Activated CD4-positive, alpha-beta T cell treated with anti-CD3 and anti-CD28 coated beads, Interleukin-2, Interleukin-6, amounts not matched to agents 100 ng/mL and 50 ng/mL, durations not matched to agents 16 hours and 8 hours (primary cell): ENCODE data around the gene RIPPLY3.
"Not testable (repeated sequence)": the region's sequence is repeated elsewhere in the genome, so short reads cannot be mapped to it uniquely, and the experiment has no call there.

Source experiments
- DNase-seq: peaks from one replicate; pipeline ENCODE4 v3.0.0-alpha.2; 2020

Gene RIPPLY3

GRCh38 chr21:37026499-37026898, 20.0 kb downstream of the RIPPLY3 start:
- no peak for DNase-seq

GRCh38 chr21:37028570-37028969, 22.1 kb downstream of the RIPPLY3 start:
- no peak for DNase-seq

GRCh38 chr21:37030864-37031263, 24.4 kb downstream of the RIPPLY3 start:
- no peak for DNase-seq

- DNase-seq = no peak
These were observed 25.8 kb downstream of the RIPPLY3 start for GRCh38 chr21:37032293-37032692.

- peak; percentile 1 for DNase-seq
These were observed 26.5 kb downstream of the RIPPLY3 start for GRCh38 chr21:37032877-37033471.

GRCh38 chr21:37034394-37034793, 27.9 kb downstream of the RIPPLY3 start:
- not testable (repeated sequence) for DNase-seq

GRCh38 chr21:37036177-37036576, 29.7 kb downstream of the RIPPLY3 start:
- no peak for DNase-seq

GRCh38 chr21:37039411-37040075, 33.0 kb downstream of the RIPPLY3 start:
- DNase-seq = no peak

- no peak for DNase-seq
These were observed 33.7 kb downstream of the RIPPLY3 start for GRCh38 chr21:37040212-37040611.

GRCh38 chr21:37041706-37042271, 35.3 kb downstream of the RIPPLY3 start:
- DNase-seq = no peak

- no peak for DNase-seq
These were observed 37.3 kb downstream of the RIPPLY3 start for GRCh38 chr21:37043818-37044217.

GRCh38 chr21:37044643-37045042, 38.1 kb downstream of the RIPPLY3 start:
- no peak for DNase-seq

GRCh38 chr21:37045149-37045548, 38.6 kb downstream of the RIPPLY3 start:
- peak; percentile 27 for DNase-seq

GRCh38 chr21:37045556-37045955, 39.1 kb downstream of the RIPPLY3 start:
- DNase-seq = no peak

GRCh38 chr21:37047079-37047478, 40.6 kb downstream of the RIPPLY3 start:
- no peak for DNase-seq

GRCh38 chr21:37049741-37050140, 43.2 kb downstream of the RIPPLY3 start:
- not testable (repeated sequence) for DNase-seq

- DNase-seq = no peak
These were observed 48.9 kb downstream of the RIPPLY3 start for GRCh38 chr21:37055271-37055855.

GRCh38 chr21:37057614-37058013, 51.1 kb downstream of the RIPPLY3 start:
- DNase-seq = no peak

- no peak for DNase-seq
These were observed 51.8 kb downstream of the RIPPLY3 start for GRCh38 chr21:37058261-37058660.

GRCh38 chr21:37059181-37059580, 52.7 kb downstream of the RIPPLY3 start:
- no peak for DNase-seq

GRCh38 chr21:37060296-37060695, 53.8 kb downstream of the RIPPLY3 start:
- peak; percentile 17 for DNase-seq

- no peak for DNase-seq
These were observed 55.6 kb downstream of the RIPPLY3 start for GRCh38 chr21:37061926-37062592.

- DNase-seq = no peak
These were observed 56.1 kb downstream of the RIPPLY3 start for GRCh38 chr21:37062593-37062935.

- DNase-seq = no peak
These were observed 56.9 kb downstream of the RIPPLY3 start for GRCh38 chr21:37063433-37063832.
